Muscle of leg (tissue), 11 donors: ENCODE measurements around the gene RAB3IP. TPM values are rescaled to one million over a fixed set of nuclear protein-coding genes. Genes with fewer than 3 reads are reported as not detected.
A peak's percentile ranks its signal among the peaks of the same experiment; 100 is the strongest.
"Not testable (repeated sequence)": the region's sequence is repeated elsewhere in the genome, so short reads cannot be mapped to it uniquely, and the experiment has no call there.

Experiments
- DNase-seq: peaks from one replicate; pipeline ENCODE4 v3.0.0; 2013
- H3K27ac ChIP-seq: one replicate; pipeline ENCODE4 v1.5.1; 2013; ENCODE audit warnings: mild to moderate bottlenecking, low read length, control low read depth
- H3K27me3 ChIP-seq: one replicate; pipeline ENCODE4 v1.6.1; 2013; ENCODE audit warnings: low read length; ENCODE audit not compliant: control insufficient read depth, insufficient read depth
- H3K36me3 ChIP-seq: one replicate; pipeline ENCODE4 v1.6.1; 2013; ENCODE audit warnings: low read length; ENCODE audit not compliant: control insufficient read depth, insufficient read depth
- H3K4me1 ChIP-seq: one replicate; pipeline ENCODE4 v1.6.1; 2013; ENCODE audit warnings: low read length; ENCODE audit not compliant: control insufficient read depth, insufficient read depth
- H3K4me3 ChIP-seq: one replicate; pipeline ENCODE4 v1.5.1; 2013; ENCODE audit warnings: low read length, control low read depth
- H3K9me3 ChIP-seq: replicated peaks from 2 replicates; pipeline ENCODE4 v1.6.1; 2013; ENCODE audit warnings: low read depth, low read length; ENCODE audit not compliant: control insufficient read depth
- WGBS: methylation state at CpG from one replicate; pipeline ENCODE4 v1.1.5; 2013; ENCODE audit warnings: missing lambda C conversion rate; ENCODE audit not compliant: insufficient coverage; 5-methylcytosine and 5-hydroxymethylcytosine counted together
- polyA plus RNA-seq, 8 donors: library from polyadenylated mRNA; unstranded; fragments of 120-200 nt; gene quantifications; one replicate each; pipeline versions ENCODE4 v1.2.1 to v1.2.3, GENCODE V29; 2013; ENCODE audit warnings: inconsistent platforms in 1 of 8, low replicate concordance in 1 of 8; ENCODE audit not compliant: insufficient read length in 8 of 8, insufficient read depth in 1 of 8
- total RNA-seq: library from RNA; stranded (reverse); fragments of 120-200 nt; gene quantifications from one replicate; pipeline ENCODE4 v1.2.4, GENCODE V29; 2013

Gene RAB3IP
- total and polyA plus RNA-seq, 9 donors, result 6.5 to 11.2 (median 9.0) TPM

DNA sequence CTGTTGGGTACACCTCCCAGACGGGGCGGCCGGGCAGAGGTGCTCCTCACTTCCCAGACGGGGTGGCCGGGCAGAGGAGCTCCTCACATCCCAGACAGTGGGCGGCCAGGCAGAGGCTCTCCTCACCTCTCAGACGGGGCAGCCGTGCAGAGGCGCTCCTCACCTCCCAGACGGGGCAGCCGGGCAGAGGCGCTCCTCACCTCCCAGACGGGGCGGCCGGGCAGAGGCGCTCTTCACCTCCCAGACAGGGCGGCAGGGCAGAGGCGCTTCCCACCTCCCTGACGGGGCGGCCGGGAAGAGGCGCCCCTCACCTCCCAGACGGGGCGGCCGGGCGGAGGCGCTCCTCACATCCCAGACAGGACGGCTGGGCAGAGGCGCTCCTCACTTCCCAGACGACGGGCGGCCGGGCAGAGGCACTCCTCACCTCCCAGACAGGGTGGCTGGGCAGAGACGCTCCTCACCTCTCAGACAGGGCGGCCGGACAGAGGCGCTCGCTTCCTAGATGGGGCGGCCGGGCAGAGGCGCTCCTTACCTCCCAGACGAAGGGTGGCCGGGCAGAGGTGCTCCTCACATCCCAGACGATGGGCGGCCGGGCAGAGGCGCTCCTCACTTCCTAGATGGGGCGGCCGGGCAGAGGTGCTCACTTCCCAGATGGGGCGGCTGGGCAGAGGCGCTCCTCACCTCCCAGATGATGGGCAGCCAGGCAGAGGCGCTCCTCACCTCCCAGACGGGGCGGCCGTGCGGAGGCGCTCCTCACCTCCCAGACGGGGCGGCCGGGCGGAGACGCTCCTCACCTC lies 68.6 kb downstream of the RAB3IP start:
- not testable (repeated sequence) for H3K4me3 ChIP-seq, DNase-seq, H3K4me1 ChIP-seq, H3K9me3 ChIP-seq, H3K27ac ChIP-seq, H3K36me3 ChIP-seq, H3K27me3 ChIP-seq
- 94% methylated on average over 37 of the region's 62 CpGs for WGBS

DNA sequence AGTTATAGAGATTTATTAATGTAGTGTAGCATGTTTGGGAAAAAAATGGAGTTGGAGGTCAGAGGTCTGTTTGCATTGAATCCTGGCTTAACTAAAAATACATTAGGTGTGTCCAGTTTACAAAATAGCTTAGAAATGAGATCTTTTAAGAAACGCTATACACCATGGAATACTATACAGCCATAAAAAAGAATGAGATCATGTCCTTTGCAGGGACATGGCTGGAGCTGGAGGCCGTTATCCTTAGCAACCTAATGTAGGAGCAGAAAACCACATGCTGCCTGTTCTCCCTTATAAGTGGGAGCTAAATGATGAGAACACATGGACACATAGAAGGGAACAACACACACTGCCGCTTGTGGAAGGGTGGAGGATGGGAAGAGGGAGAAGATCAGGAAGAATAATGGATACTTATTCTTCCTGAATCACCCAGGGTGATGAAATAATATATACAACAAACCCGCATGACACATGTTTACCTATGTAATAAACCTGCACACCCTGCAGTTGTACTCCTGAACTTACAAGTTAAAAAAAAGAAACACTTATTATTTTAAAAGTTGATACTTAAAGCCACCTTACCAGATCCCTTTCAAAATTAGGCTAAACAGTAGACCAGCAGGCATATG lies 72.3 kb downstream of the RAB3IP start:
- Histone ChIP-seq H3K4me3 (no peak overlapping the region), H3K4me1 (no peaks in the 10 kb centered on the region), H3K36me3 (no peaks in the 10 kb centered on the region), H3K27me3 (no peaks in the 10 kb centered on the region), H3K27ac (no peak overlapping the region), H3K9me3 (peaks cover 6% of the 10 kb centered on the region)
- WGBS, result no CpG with 5 or more reads among the region's 4 CpGs
- DNase-seq, result no peak

DNA sequence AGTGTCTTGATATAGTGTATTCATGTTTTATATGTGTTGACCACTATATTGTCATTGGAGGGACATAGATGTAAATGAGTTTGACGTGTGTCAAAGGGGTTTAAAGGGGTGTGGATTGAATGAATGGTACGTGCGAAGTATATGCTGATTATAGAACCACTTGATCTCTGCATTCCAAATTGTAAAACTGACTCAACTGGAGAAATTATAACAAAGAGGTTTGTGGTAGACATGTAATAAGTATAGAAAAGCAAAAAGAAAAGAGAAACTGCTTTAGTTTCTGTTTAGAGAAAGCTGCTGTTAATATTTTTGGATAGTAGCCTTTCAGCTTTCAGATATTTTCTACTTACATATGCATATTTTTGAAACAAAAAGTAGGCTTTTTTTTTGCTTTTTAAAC lies 77.4 kb downstream of the RAB3IP start:
- H3K9me3 ChIP-seq, result no peaks in the 10 kb centered on the region
- H3K27me3 ChIP-seq, result no peaks in the 10 kb centered on the region
- no peak overlapping the region for H3K4me3 ChIP-seq
- no peak for DNase-seq
- no CpG with 5 or more reads among the region's 3 CpGs for WGBS
- H3K27ac ChIP-seq, result no peak overlapping the region
- H3K4me1 ChIP-seq, result no peaks in the 10 kb centered on the region
- no peaks in the 10 kb centered on the region for H3K36me3 ChIP-seq

DNA sequence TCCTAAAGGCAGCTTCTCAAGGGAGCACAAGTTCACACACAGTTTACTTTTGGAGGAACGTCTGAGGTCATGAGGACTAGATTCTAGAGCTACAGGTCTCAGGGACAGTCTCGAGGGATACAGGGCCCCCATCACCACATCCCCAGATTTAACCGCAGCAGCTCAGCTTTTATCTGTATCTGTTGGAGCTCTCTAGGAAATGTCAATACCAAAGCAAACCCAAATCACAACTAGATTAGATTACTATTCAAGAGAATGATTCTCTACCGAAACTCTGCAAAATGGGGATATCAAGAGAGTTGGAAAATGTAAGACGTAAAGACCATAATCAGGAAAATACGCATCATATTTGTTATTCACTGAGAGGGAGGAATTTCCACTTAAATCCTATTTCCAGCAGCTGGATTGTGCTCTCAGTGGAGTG lies 82.4 kb downstream of the RAB3IP start:
- peak; percentile 73 for DNase-seq
- 0% methylated on average over 1 of the region's 6 CpGs for WGBS
- Histone ChIP-seq H3K9me3 (no peaks in the 10 kb centered on the region), H3K27ac (no peak overlapping the region), H3K27me3 (no peaks in the 10 kb centered on the region), H3K4me1 (peaks cover 10% of the 10 kb centered on the region), H3K36me3 (no peaks in the 10 kb centered on the region), H3K4me3 (no peak overlapping the region)

DNA sequence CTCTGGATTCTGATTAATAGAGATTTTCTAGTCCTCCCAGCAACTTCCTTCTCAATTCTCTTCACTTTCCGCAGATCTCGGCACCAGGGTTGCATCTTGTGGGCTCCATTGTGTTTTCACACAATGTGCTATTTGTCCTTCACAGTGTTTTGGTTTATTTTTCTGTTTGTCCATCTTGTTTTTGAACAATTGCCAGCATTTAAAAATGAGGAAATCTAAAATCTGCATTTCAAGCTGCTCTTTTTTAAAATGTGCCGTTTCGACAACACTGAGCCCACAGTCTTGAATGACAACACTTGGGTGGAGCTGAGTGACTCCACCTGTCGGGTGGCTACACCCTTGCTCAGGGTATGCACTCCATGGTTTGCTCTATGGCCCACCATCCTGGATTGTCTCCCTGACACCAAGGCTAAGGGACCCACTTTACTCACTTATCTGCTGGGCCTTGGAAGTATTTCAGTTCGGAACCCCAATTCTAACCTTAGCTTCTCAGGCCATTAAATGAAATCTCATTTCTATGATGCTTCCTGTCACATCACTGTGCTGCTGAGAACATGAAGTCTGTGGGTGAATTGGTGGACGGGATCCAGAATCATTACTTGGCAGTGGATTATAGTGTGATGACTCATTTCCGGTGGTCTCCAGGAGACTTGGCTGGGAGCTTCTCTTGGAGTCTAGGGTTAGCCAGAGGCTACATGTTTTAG lies 82.9 kb downstream of the RAB3IP start:
- Histone ChIP-seq H3K27ac (peak overlapping the region; percentile 74), H3K9me3 (no peaks in the 10 kb centered on the region), H3K36me3 (no peaks in the 10 kb centered on the region), H3K4me3 (no peak overlapping the region), H3K4me1 (peaks cover 10% of the 10 kb centered on the region), H3K27me3 (no peaks in the 10 kb centered on the region)
- 27% methylated on average over 3 of the region's 8 CpGs for WGBS
- peak; percentile 74 for DNase-seq

DNA sequence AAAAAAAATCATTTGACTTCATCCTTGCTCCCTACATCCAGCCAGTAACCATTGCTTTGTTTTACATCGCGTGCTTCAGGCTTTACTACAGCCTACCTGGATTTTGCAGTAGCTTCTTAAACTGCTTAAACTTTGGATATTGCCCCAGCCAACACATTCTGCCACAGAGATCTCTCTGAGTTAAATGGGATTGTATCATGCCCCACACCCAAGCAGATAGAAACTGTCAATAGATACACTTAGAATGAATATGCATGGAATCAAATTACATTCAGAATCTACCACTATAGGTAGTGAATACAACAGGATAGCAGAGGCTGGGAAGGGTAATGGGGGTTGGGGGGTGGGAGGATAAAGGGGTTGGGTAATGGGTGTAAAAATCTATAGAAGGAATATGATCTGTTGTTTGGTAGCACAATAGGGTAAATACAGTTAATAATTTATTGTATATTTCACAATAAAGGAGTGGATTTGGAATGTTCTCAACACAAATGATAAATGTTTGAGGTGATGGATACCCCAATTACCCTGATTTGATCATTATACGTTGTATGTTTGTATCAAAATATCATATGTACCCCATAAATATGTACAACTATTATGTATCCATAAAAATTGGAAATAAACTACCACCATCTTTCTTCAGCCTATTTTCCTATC lies 83.7 kb downstream of the RAB3IP start:
- Histone ChIP-seq H3K4me1 (peaks cover 10% of the 10 kb centered on the region), H3K9me3 (no peaks in the 10 kb centered on the region), H3K27ac (no peak overlapping the region), H3K4me3 (no peak overlapping the region), H3K27me3 (no peaks in the 10 kb centered on the region), H3K36me3 (no peaks in the 10 kb centered on the region)
- DNase-seq, result no peak
- 14% methylated on average over 2 of the region's 3 CpGs for WGBS

DNA sequence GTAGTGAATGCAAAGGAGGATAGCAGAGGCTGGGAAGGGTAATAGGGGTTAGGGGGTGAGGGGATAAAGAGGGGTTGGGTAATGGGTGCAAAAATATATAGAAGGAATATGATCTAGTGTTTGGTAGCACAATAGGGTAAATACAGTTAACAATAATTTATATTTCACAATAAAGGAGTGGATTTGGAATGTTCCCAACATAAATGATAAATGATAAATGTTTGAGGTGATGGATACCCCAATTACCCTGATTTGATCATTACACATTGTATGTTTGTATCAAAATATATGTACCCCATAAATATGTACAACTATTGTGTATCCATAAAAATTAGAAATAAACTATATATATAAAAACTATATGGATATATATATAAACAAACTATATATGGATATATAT lies 85.4 kb downstream of the RAB3IP start:
- H3K27ac ChIP-seq, result no peak overlapping the region
- no peaks in the 10 kb centered on the region for H3K36me3 ChIP-seq
- no peak overlapping the region for H3K4me3 ChIP-seq
- H3K4me1 ChIP-seq, result peaks cover 10% of the 10 kb centered on the region
- H3K9me3 ChIP-seq, result no peaks in the 10 kb centered on the region
- no peaks in the 10 kb centered on the region for H3K27me3 ChIP-seq
- no peak for DNase-seq

DNA sequence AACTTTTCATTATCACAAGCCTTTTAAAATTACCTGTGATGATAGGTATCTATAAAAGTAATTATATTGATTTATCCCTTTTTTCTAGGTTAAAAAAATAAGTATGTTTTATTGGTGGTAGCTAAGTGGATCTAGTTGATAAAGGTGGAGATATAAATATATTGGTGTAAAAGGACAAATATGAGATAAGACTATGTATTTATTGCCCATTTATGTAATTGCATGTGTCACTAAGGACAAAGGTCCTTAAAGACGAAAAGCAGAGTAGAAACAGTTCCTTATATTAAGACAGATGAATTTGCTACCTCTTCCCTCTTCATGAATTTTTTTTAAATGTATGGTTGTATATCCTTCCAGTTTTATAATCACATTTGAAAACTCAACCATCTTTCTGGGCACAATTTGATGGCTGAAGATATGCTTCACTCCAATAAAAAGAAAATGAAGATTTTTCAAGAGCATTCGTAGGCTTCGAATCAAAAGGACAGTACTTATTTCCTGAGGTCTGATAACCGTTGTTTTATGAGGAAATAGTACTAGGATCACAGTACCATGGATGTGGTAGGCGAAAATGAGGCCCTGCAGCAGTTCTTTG lies 86.4 kb downstream of the RAB3IP start, which contains the start of gene MYRFL:
Gene MYRFL (plus strand): TSS at position 262 of the 595 bp plus-strand sequence. CDS start 291 bp downstream, at position 553.
- DNase-seq, result no peak
- 74% methylated on average over 4 of the region's 5 CpGs for WGBS
- Histone ChIP-seq H3K9me3 (no peaks in the 10 kb centered on the region), H3K27ac (no peak within 1 kb of the TSS), H3K4me1 (peaks cover 10% of the 10 kb centered on the region), H3K4me3 (no peak within 1 kb of the TSS), H3K36me3 (no peaks in the 10 kb centered on the region), H3K27me3 (no peaks in the 10 kb centered on the region)

DNA sequence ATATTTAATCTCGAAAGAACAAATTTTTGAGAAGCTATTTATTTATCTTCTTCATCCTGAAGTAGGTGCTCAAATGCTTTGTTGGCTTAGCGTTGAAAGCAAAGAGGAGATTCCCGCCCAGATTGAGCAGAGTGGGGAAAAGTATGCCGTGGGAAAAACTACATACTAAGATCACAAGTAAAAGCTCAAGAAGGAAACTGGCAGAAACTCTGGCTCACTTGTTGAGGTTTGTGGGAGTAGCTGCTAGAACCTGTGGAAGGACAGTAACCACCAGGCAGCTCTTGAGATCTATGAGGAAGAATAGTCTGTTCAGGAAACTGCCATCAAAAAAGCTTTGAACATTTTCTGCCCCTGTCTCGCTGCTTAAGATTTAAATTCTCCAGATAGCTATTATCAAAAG lies 90.2 kb downstream of the RAB3IP start:
- no peak for DNase-seq
- H3K4me1 ChIP-seq, result no peaks in the 10 kb centered on the region
- H3K4me3 ChIP-seq, result no peak overlapping the region
- no peak overlapping the region for H3K27ac ChIP-seq
- H3K36me3 ChIP-seq, result no peaks in the 10 kb centered on the region
- no CpG with 5 or more reads among the region's 5 CpGs for WGBS
- no peaks in the 10 kb centered on the region for H3K9me3 ChIP-seq
- no peaks in the 10 kb centered on the region for H3K27me3 ChIP-seq
